Measurements from ENCODE around the gene ABCA10.

The ABCA10 gene

GRCh38 chr17:69105907-69106730, 122.5 kb downstream of the ABCA10 start:
- H3K27me3 ChIP-seq (ENCODE audit: control insufficient read depth, insufficient read depth, low read length): no peaks in the 10 kb centered on the region
- TF ChIP-seq, protein P1, sequence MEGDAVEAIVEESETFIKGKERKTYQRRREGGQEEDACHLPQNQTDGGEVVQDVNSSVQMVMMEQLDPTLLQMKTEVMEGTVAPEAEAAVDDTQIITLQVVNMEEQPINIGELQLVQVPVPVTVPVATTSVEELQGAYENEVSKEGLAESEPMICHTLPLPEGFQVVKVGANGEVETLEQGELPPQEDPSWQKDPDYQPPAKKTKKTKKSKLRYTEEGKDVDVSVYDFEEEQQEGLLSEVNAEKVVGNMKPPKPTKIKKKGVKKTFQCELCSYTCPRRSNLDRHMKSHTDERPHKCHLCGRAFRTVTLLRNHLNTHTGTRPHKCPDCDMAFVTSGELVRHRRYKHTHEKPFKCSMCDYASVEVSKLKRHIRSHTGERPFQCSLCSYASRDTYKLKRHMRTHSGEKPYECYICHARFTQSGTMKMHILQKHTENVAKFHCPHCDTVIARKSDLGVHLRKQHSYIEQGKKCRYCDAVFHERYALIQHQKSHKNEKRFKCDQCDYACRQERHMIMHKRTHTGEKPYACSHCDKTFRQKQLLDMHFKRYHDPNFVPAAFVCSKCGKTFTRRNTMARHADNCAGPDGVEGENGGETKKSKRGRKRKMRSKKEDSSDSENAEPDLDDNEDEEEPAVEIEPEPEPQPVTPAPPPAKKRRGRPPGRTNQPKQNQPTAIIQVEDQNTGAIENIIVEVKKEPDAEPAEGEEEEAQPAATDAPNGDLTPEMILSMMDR (IDR thresholded peaks at IDR 0.05): no peak
- no peaks in the 10 kb centered on the region for H3K79me2 ChIP-seq
- no peaks in the 10 kb centered on the region for H3K4me1 ChIP-seq
- no peak overlapping the region for H3K27ac ChIP-seq
- H3K36me3 ChIP-seq (ENCODE audit: control insufficient read depth, insufficient read depth, low read length): no peaks in the 10 kb centered on the region
- H3K4me3 ChIP-seq (ENCODE audit: low read depth, low read length): no peak overlapping the region
- H3K9ac ChIP-seq: no peak overlapping the region
- no peak overlapping the region for H2AFZ ChIP-seq
- H3K9me3 ChIP-seq (ENCODE audit: control insufficient read depth, low read length): no peaks in the 10 kb centered on the region
- H3K4me2 ChIP-seq (ENCODE audit: low read length): no peak overlapping the region

DNA sequence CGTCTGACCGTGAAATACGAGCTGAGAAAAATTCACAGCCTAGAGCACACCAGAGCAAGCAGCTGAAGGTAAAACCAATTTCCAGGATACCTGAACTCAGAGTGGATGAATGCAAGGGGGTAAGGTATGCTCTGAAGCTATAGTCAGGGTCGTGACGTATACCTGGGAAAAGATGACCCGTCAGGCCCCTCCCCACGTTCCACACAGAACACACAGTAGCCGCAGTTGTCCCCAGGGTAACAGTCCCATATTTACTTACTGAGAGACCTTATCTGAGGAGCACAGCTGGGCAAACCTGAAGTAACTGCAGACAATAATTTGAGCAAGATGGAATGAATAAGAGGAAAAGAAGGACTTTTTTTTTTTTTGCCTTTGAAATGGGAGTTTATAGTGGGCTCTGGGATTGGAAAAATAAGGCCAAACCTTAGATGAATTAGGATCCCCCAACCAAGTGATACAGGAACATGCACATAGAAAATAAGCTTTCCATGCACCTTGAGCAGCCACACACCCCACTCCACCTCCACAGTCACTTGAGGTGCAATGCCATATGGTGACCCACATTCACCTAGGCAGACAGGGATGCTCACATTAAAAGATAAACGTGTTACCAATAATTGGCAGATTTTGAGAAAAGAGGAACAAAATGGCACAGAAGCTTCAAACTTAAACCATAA, 124.9 kb downstream of the ABCA10 start:
- Histone ChIP-seq H3K4me3 (ENCODE audit: low read depth, low read length) (no peak overlapping the region), H3K4me2 (ENCODE audit: low read length) (no peak overlapping the region), H3K36me3 (ENCODE audit: control insufficient read depth, insufficient read depth, low read length) (no peaks in the 10 kb centered on the region), H3K9me3 (ENCODE audit: control insufficient read depth, low read length) (no peaks in the 10 kb centered on the region), H3K9ac (no peak overlapping the region), H3K4me1 (no peaks in the 10 kb centered on the region), H3K79me2 (no peaks in the 10 kb centered on the region), H3K27ac (no peak overlapping the region), H3K27me3 (ENCODE audit: control insufficient read depth, insufficient read depth, low read length) (no peaks in the 10 kb centered on the region), H2AFZ (no peak overlapping the region)
- TF ChIP-seq, protein P1 (IDR thresholded peaks at IDR 0.05): no peak

DNA sequence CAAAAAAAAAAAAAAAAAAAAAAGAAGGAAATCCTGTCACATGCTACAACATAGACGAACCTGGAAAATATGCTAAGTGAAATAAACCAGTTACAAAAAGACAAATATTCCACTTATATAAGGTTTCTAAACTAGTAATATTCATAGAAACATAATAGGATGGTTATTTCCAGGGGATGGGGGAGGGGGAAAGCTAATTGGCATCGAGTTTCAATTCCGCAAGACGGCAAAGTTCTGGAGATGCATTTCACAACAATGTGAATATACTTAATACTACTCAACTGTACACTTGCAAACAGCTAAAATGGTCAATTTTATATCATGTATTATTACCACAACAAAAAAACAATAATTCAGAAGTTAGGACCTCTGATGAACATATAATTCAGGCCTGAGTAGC, 130.0 kb downstream of the ABCA10 start:
- Histone ChIP-seq H3K27ac (no peak overlapping the region), H3K36me3 (ENCODE audit: control insufficient read depth, insufficient read depth, low read length) (no peaks in the 10 kb centered on the region), H3K4me2 (ENCODE audit: low read length) (no peak overlapping the region), H3K4me3 (ENCODE audit: low read depth, low read length) (no peak overlapping the region), H3K9ac (no peak overlapping the region), H3K79me2 (no peaks in the 10 kb centered on the region), H3K27me3 (ENCODE audit: control insufficient read depth, insufficient read depth, low read length) (no peaks in the 10 kb centered on the region), H3K4me1 (no peaks in the 10 kb centered on the region), H3K9me3 (ENCODE audit: control insufficient read depth, low read length) (no peaks in the 10 kb centered on the region), H2AFZ (no peak overlapping the region)
- TF ChIP-seq, protein P1 (IDR thresholded peaks at IDR 0.05): no peak

Data from parathyroid adenoma (tissue), 2 donors.